K562 (cell line): ENCODE data around the gene ZMYND8. TPM values are rescaled to one million over a fixed set of nuclear protein-coding genes. Genes with fewer than 3 reads are reported as not detected.
A peak's percentile ranks its signal among the peaks of the same experiment; 100 is the strongest.

Source experiments
- ATAC-seq: fragments of 200-7000 bp; cut with Tn5 transposase; 3 replicates; pipeline ENCODE4 v1.9.1; 2020; ENCODE audit warnings: moderate library complexity
- BruUV-seq: library from RNA; stranded (reverse); fragments of 400-500 nt; replicated peaks from 2 replicates; lab custom pipeline; 2021; lab: Mats Ljungman, UMichigan
- CTCF ChIA-PET: fragments of 300-600 bp; formaldehyde crosslinking; extraction: SDS; loops from one replicate; lab custom pipeline; 2021; ENCODE audit warnings: low intra/inter-chr PET ratio; lab: Yijun Ruan, JAX
- POLR2A ChIA-PET: fragments of 300-600, 350-650 bp; sonication (Branson Sonifier 250); formaldehyde crosslinking; extraction: SDS; loops from one replicate; lab custom pipeline; 2021; ENCODE audit warnings: antibody characterized with exemption, inconsistent platforms; lab: Yijun Ruan, JAX
- DNase-seq, 4 experiments: peaks; one replicate each; pipeline versions ENCODE4 v3.0.0 to v3.0.0-alpha.2; 2011 to 2018; ENCODE audit warnings: low spot score in 3 of 4, mixed read lengths in 3 of 4; ENCODE audit errors: extremely low read depth in 1 of 4
- FAIRE-seq: peaks from 2 replicates; lab custom pipeline; 2011; peaks lifted over from hg19 to GRCh38; lab: Jason Lieb, UNC
- H2AFZ ChIP-seq: 2 replicates; pipeline ENCODE4 v1.6.0; 2011; ENCODE audit warnings: low read depth, low read length, control low read depth, inconsistent platforms
- H3K27ac ChIP-seq: fragments of 200-600 bp; 3 replicates; pipeline ENCODE4 v1.8.0; 2011; ENCODE audit warnings: low read depth, mild to moderate bottlenecking, control low read depth, inconsistent platforms, low read length, moderate library complexity, mixed read lengths; ENCODE audit errors: extremely low read depth
- H3K27me3 ChIP-seq, 2 experiments: fragments of 300-600 bp in 1 of 2; 2 replicates in 1 of 2; 3 replicates in 1 of 2; pipeline versions ENCODE4 v1.6.0 to v1.8.0; 2011; ENCODE audit warnings: inconsistent platforms in 2 of 2, low read length in 2 of 2, mild to moderate bottlenecking in 1 of 2, mixed read lengths in 1 of 2, moderate library complexity in 1 of 2; ENCODE audit not compliant: control insufficient read depth in 2 of 2, insufficient read depth in 2 of 2
- H3K36me3 ChIP-seq: fragments of 300-600 bp; 3 replicates; pipeline ENCODE4 v1.8.0; 2011; ENCODE audit warnings: mild to moderate bottlenecking, low read length, inconsistent platforms; ENCODE audit not compliant: control insufficient read depth, insufficient read depth
- H3K4me1 ChIP-seq, 2 experiments: fragments of 200-600 bp in 1 of 2; replicated peaks in 1 of 2; 2 replicates in 1 of 2; 3 replicates in 1 of 2; pipeline versions ENCODE4 v1.5.1 to v1.8.0; 2011; ENCODE audit warnings: inconsistent platforms in 2 of 2, low read length in 2 of 2, mild to moderate bottlenecking in 1 of 2, mixed read lengths in 1 of 2, moderate library complexity in 1 of 2; ENCODE audit not compliant: control insufficient read depth in 2 of 2, insufficient read depth in 2 of 2
- H3K4me2 ChIP-seq: 2 replicates; pipeline ENCODE4 v1.6.1; 2011; ENCODE audit warnings: low read length, control low read depth, inconsistent platforms, mixed read lengths; ENCODE audit not compliant: insufficient read depth
- H3K4me3 ChIP-seq: fragments of 200-600 bp; sonication (generic), shearing (Covaris generic); 2 replicates; pipeline ENCODE4 v1.5.1; 2016; ENCODE audit warnings: control low read depth, inconsistent platforms
- H3K79me2 ChIP-seq: fragments of 200-600 bp; 3 replicates; pipeline ENCODE4 v1.8.0; 2011; ENCODE audit warnings: low read length, inconsistent platforms; ENCODE audit not compliant: control insufficient read depth, insufficient read depth
- H3K9ac ChIP-seq, 2 experiments: 2 replicates each; pipeline versions ENCODE4 v1.6.0 to v1.6.1; 2011; ENCODE audit warnings: low read depth in 2 of 2, low read length in 2 of 2, control low read depth in 1 of 2, inconsistent platforms in 1 of 2, mild to moderate bottlenecking in 1 of 2, mixed read lengths in 1 of 2; ENCODE audit not compliant: insufficient read depth in 1 of 2
- H3K9me1 ChIP-seq: one replicate; pipeline ENCODE4 v1.6.0; 2011; ENCODE audit warnings: inconsistent platforms, mild to moderate bottlenecking, low read length, moderate library complexity; ENCODE audit not compliant: control insufficient read depth, insufficient read depth
- H3K9me3 ChIP-seq: replicated peaks from 2 replicates; pipeline ENCODE4 v1.5.1; 2011; ENCODE audit warnings: low read depth, low read length, inconsistent platforms; ENCODE audit not compliant: control insufficient read depth, insufficient read depth
- H4K20me1 ChIP-seq: replicated peaks from 2 replicates; pipeline ENCODE4 v1.6.1; 2011; ENCODE audit warnings: low read length, inconsistent platforms, mixed read lengths; ENCODE audit not compliant: control insufficient read depth, insufficient read depth
- FOXJ2 ChIP-seq: fragments of 200-800 bp; sonication (Bioruptor generic); IDR thresholded peaks from 2 replicates; pipeline ENCODE4 v1.6.1; 2016; ENCODE audit warnings: missing genetic modification characterization, missing compliant biosample characterization
- GABPB1 ChIP-seq: sonication (generic); formaldehyde crosslinking; IDR thresholded peaks from 2 replicates; pipeline ENCODE4 v1.8.0; 2022; ENCODE audit warnings: mild to moderate bottlenecking, missing genetic modification reagents
- KAT7 ChIP-seq: sonication (generic); formaldehyde crosslinking; IDR thresholded peaks from 2 replicates; pipeline ENCODE4 v1.8.0; 2022; ENCODE audit warnings: missing genetic modification reagents, mild to moderate bottlenecking, borderline replicate concordance
- POLR2AphosphoS5 ChIP-seq: IDR thresholded peaks from 2 replicates; pipeline ENCODE4 v1.6.1; 2011; ENCODE audit warnings: mild to moderate bottlenecking, low read depth, low read length, moderate library complexity; ENCODE audit not compliant: control insufficient read depth, insufficient read depth
- XRCC5 ChIP-seq: fragments of 200-400 bp; formaldehyde crosslinking; IDR thresholded peaks from 2 replicates; pipeline ENCODE4 v1.6.1; 2017; ENCODE audit warnings: low read depth, mild to moderate bottlenecking, low read length
- ZNF445 ChIP-seq: fragments of 250-450 bp; sonication (Bioruptor Pico); IDR thresholded peaks from 2 replicates; pipeline ENCODE4 v1.4.0; 2020; ENCODE audit warnings: low read depth, mild to moderate bottlenecking, moderate library complexity
- ZNF79 ChIP-seq: fragments of 250-450 bp; sonication (Bioruptor Pico); IDR thresholded peaks from 2 replicates; pipeline ENCODE4 v1.4.0; 2020; ENCODE audit warnings: low read depth, mild to moderate bottlenecking, moderate library complexity
- WGBS: fragments of 100-300 bp; shearing (Covaris generic); methylation state at CpG from one replicate; pipeline ENCODE4 v1.1.6; 2016; ENCODE audit warnings: low coverage, mixed read lengths; ENCODE audit not compliant: insufficient coverage; ENCODE audit errors: missing lambda C conversion rate; 5-methylcytosine and 5-hydroxymethylcytosine counted together
- in situ Hi-C: fragments of 300-500 bp; cut with MboI; formaldehyde crosslinking; loops from 4 replicates; pipeline ENCODE4 v1.15.0; 2018; ENCODE audit warnings: inconsistent platforms, mixed read lengths
- intact Hi-C: fragments of 100-400 bp; cut with micrococcal nuclease; formaldehyde crosslinking; loops from 2 replicates; pipeline ENCODE4 v1.14.2; 2022
- polyA plus RNA-seq, 8 experiments: library from polyadenylated mRNA; depleted of rRNA in 4 of 8; stranded (reverse) in 5 of 8; unstranded in 3 of 8; fragments of >200 nt; fragmentation: Nextera tagmentation in 2 of 8; fragmentation: Illumina TruSeq in 1 of 8; extraction: Ambion mirVana in 2 of 8; extraction: Trizol in 1 of 8; gene quantifications; 2 replicates each; pipeline versions ENCODE4 v1.2.1 to v1.2.3, GENCODE V29; 2011 to 2014; ENCODE audit warnings: inconsistent platforms in 1 of 8, missing spikeins in 1 of 8
- total RNA-seq, 7 experiments: library from RNA; depleted of rRNA in 6 of 7; stranded (reverse); fragments of >200 nt in 6 of 7; fragmentation: Illumina TruSeq in 2 of 7; extraction: Trizol in 2 of 7; gene quantifications; 2 replicates each; pipeline versions ENCODE4 v1.2.1 to v1.2.3, GENCODE V29; 2011 to 2021; ENCODE audit warnings: low replicate concordance in 1 of 7
- TF ChIP-seq, protein P1 (sequence below): fragments of 450-650 bp; conservative IDR thresholded peaks from 2 replicates; pipeline ENCODE4 v1.6.1; 2016; ENCODE audit warnings: missing genetic modification characterization, low read depth, mild to moderate bottlenecking, control low read depth, missing compliant biosample characterization
- TF ChIP-seq, protein P2 (sequence below), 2 experiments: IDR thresholded peaks; 2 replicates each; pipeline ENCODE4 v1.6.1; 2012; ENCODE audit warnings: improper control_type of control experiment in 2 of 2, low read depth in 2 of 2, low read length in 2 of 2, borderline replicate concordance in 1 of 2

Gene ZMYND8
- total and polyA plus RNA-seq, 9 of the 15 experiments (the other 6 are each of a cell fraction or from before 2014, with no cell fraction given), result 31.8 to 148 (median 71.9) TPM

GRCh38 chr20:47358039-47358671 lies 1.7 kb upstream of the ZMYND8 start:
- Histone ChIP-seq H3K27me3 (no peaks in the 10 kb centered on the region), H2AFZ (peak overlapping the region; percentile 34; the same call in 1 of the 2 replicates), H3K9ac (peak overlapping the region; percentile 92 to 94), H3K4me2 (peak overlapping the region; percentile 87), H3K9me3 (no peaks in the 10 kb centered on the region), H3K27ac (peak overlapping the region; percentile 97), H3K9me1 (no peaks in the 10 kb centered on the region), H3K4me3 (peak overlapping the region; percentile 65), H3K4me1 (peaks cover 53 to 56% of the 10 kb centered on the region in 2 experiments), H3K79me2 (peaks cover 82% of the 10 kb centered on the region), H3K36me3 (peaks cover 23% of the 10 kb centered on the region), H4K20me1 (no peaks in the 10 kb centered on the region)
- 2% methylated on average over 15 of the region's 15 CpGs for WGBS
- FAIRE-seq, result no peak
- no peak for ATAC-seq
- CTCF ChIA-PET, result no interaction called here
- in situ Hi-C loops, result no loop called here
- POLR2A ChIA-PET, result interaction anchor here (0.8 to 2.4 kb wide), 19 partner anchors 8 to 61 kb away, joined by 3 to 11 read pairs (median 5); no protein-coding TSS in a partner anchor
- BruUV-seq, result no TSS peak
- intact Hi-C loops, result loop anchor here (5.0 kb wide), 1 partner anchor 41 kb away; no protein-coding TSS in a partner anchor
- no peak for DNase-seq
- no peak for TF ChIP-seq ZNF445
- 0 out of 2 replicates have a peak, but pooled peaks have one; percentile 9 for TF ChIP-seq ZNF79 (CRISPR knock-in tag)
- 0 out of 2 replicates have a peak, but pooled peaks have one; percentile 28 for TF ChIP-seq KAT7 (CRISPR knock-in tag)
- TF ChIP-seq GABPB1 (CRISPR knock-in tag), result peak; percentile 8; the same call in 1 of the 2 replicates
- TF ChIP-seq POLR2AphosphoS5, result 0 out of 2 replicates have a peak, but pooled peaks have one; percentile 7
- TF ChIP-seq, protein P1, sequence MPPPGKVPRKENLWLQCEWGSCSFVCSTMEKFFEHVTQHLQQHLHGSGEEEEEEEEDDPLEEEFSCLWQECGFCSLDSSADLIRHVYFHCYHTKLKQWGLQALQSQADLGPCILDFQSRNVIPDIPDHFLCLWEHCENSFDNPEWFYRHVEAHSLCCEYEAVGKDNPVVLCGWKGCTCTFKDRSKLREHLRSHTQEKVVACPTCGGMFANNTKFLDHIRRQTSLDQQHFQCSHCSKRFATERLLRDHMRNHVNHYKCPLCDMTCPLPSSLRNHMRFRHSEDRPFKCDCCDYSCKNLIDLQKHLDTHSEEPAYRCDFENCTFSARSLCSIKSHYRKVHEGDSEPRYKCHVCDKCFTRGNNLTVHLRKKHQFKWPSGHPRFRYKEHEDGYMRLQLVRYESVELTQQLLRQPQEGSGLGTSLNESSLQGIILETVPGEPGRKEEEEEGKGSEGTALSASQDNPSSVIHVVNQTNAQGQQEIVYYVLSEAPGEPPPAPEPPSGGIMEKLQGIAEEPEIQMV, result 0 out of 2 replicates have a peak, but pooled peaks have one; percentile 28
- TF ChIP-seq FOXJ2 (tag), result 0 out of 2 replicates have a peak, but pooled peaks have one; percentile 2
- TF ChIP-seq XRCC5, result 0 out of 2 replicates have a peak, but pooled peaks have one; percentile 10
- TF ChIP-seq, protein P2, sequence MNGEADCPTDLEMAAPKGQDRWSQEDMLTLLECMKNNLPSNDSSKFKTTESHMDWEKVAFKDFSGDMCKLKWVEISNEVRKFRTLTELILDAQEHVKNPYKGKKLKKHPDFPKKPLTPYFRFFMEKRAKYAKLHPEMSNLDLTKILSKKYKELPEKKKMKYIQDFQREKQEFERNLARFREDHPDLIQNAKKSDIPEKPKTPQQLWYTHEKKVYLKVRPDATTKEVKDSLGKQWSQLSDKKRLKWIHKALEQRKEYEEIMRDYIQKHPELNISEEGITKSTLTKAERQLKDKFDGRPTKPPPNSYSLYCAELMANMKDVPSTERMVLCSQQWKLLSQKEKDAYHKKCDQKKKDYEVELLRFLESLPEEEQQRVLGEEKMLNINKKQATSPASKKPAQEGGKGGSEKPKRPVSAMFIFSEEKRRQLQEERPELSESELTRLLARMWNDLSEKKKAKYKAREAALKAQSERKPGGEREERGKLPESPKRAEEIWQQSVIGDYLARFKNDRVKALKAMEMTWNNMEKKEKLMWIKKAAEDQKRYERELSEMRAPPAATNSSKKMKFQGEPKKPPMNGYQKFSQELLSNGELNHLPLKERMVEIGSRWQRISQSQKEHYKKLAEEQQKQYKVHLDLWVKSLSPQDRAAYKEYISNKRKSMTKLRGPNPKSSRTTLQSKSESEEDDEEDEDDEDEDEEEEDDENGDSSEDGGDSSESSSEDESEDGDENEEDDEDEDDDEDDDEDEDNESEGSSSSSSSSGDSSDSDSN (IDR thresholded peaks at IDR 0.05; ENCODE audit: borderline replicate concordance in 1 of 2, low read depth in 2 of 2, low read length in 2 of 2), result 0 out of 4 replicates have a peak, but pooled peaks of 1 of the 2 experiments have one; percentile 4
